ENCODE results near the gene B3GAT1. TPM values are rescaled to one million over a fixed set of nuclear protein-coding genes. Genes with fewer than 3 reads are reported as not detected.

B3GAT1 gene
- total and polyA plus RNA-seq, 4 donors, result 0.03 to 0.49 (median 0.27) TPM

DNA sequence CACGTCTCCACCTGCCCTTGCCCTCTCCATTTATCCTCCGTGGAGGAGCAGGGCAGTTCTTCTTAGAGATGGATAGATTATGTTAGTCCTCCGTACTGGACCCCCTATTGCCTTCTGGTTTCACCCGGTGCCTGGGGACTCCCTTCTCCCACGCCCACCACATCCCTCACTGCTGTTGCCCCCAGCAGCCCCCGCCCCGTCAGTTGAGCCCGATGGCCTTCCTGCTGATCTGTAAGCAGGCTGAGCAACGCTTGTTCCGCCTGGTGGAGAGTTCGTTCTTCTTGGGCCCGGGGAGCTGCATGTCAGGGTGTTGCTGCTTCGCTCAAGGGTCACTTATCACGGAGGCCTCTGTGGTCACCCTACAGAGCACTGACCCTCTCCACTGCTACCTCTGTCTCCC is 34.2 kb downstream of the B3GAT1 start:
- H3K36me3 ChIP-seq (ENCODE audit: control insufficient read depth in 4 of 4, insufficient read depth in 4 of 4, low read length in 4 of 4), result no peaks in the 10 kb centered on the region
- no peak for DNase-seq
- H3K27me3 ChIP-seq (ENCODE audit: control insufficient read depth in 3 of 3, insufficient read depth in 3 of 3, low read length in 2 of 3), result no peaks in the 10 kb centered on the region
- TF ChIP-seq, protein P1, sequence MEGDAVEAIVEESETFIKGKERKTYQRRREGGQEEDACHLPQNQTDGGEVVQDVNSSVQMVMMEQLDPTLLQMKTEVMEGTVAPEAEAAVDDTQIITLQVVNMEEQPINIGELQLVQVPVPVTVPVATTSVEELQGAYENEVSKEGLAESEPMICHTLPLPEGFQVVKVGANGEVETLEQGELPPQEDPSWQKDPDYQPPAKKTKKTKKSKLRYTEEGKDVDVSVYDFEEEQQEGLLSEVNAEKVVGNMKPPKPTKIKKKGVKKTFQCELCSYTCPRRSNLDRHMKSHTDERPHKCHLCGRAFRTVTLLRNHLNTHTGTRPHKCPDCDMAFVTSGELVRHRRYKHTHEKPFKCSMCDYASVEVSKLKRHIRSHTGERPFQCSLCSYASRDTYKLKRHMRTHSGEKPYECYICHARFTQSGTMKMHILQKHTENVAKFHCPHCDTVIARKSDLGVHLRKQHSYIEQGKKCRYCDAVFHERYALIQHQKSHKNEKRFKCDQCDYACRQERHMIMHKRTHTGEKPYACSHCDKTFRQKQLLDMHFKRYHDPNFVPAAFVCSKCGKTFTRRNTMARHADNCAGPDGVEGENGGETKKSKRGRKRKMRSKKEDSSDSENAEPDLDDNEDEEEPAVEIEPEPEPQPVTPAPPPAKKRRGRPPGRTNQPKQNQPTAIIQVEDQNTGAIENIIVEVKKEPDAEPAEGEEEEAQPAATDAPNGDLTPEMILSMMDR (IDR thresholded peaks at IDR 0.05; ENCODE audit: control extremely low read depth, extremely low read depth), result no peak
- no peak overlapping the region for H3K4me3 ChIP-seq
- H3K4me1 ChIP-seq (ENCODE audit: control insufficient read depth in 5 of 5, insufficient read depth in 5 of 5, low read length in 5 of 5), result no peaks in the 10 kb centered on the region
- ATAC-seq (ENCODE audit: insufficient read depth, low FRiP score), result no peak
- H3K9me3 ChIP-seq (ENCODE audit: control insufficient read depth in 4 of 4, insufficient read depth in 3 of 4, low read length in 3 of 4), result peaks cover 0 to 2% (median 0%) of the 10 kb centered on the region in 4 donors
- no peak overlapping the region for H3K27ac ChIP-seq (ENCODE audit: low read depth in 1 of 2, low read length in 1 of 2)
- no peak overlapping the region for H3K9ac ChIP-seq (ENCODE audit: insufficient read depth in 1 of 2, low read length in 2 of 2)
- WGBS, 2 donors, result 82 to 91% methylated on average over 14 of the region's 14 CpGs

DNA sequence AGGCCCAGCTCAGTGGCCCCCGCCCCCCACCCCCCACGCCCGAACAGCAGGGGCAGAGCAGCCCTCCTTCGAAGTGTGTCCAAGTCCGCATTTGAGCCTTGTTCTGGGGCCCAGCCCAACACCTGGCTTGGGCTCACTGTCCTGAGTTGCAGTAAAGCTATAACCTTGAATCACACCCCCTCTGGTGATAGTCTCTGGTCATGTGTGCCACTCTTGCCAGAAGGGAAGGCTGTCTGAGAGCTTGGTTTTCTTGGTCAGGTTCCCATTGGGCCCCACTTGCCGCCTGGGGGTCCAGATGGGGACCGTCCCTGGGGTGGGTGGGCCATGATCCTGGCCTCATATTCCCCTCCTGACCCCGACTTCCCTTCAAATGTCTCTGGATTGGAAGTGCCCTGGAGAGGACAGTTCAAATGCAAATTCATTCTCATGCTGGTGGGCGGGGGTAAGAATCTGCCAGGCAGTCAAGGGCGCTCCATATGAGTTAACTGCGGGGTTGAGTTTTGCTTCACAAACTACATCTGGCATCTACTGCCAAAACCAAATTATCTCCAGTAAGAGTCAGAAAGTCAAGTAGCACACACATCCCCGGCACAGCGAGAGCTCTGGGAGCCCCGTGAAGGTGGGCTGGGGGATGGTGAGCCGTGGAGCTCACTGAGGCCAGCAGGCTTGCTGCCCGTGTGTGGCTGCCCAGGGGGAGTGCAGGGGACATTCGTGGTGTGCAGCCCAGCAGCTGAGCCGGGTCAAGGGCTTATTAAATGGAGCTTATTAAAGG is 35.7 kb downstream of the B3GAT1 start:
- Histone ChIP-seq H3K4me3 (no peak overlapping the region), H3K9me3 (ENCODE audit: control insufficient read depth in 4 of 4, insufficient read depth in 3 of 4, low read length in 3 of 4) (peaks cover 0 to 2% (median 0%) of the 10 kb centered on the region in 4 donors), H3K9ac (ENCODE audit: insufficient read depth in 1 of 2, low read length in 2 of 2) (no peak overlapping the region), H3K36me3 (ENCODE audit: control insufficient read depth in 4 of 4, insufficient read depth in 4 of 4, low read length in 4 of 4) (no peaks in the 10 kb centered on the region), H3K27ac (ENCODE audit: low read depth in 1 of 2, low read length in 1 of 2) (no peak overlapping the region), H3K27me3 (ENCODE audit: control insufficient read depth in 3 of 3, insufficient read depth in 3 of 3, low read length in 2 of 3) (no peaks in the 10 kb centered on the region), H3K4me1 (ENCODE audit: control insufficient read depth in 5 of 5, insufficient read depth in 5 of 5, low read length in 5 of 5) (no peaks in the 10 kb centered on the region)
- DNase-seq, result no peak
- no peak for ATAC-seq (ENCODE audit: insufficient read depth, low FRiP score)
- WGBS, 2 donors, result 77 to 84% methylated on average over 18 of the region's 18 CpGs
- TF ChIP-seq, protein P1 (IDR thresholded peaks at IDR 0.05; ENCODE audit: control extremely low read depth, extremely low read depth), result no peak

DNA sequence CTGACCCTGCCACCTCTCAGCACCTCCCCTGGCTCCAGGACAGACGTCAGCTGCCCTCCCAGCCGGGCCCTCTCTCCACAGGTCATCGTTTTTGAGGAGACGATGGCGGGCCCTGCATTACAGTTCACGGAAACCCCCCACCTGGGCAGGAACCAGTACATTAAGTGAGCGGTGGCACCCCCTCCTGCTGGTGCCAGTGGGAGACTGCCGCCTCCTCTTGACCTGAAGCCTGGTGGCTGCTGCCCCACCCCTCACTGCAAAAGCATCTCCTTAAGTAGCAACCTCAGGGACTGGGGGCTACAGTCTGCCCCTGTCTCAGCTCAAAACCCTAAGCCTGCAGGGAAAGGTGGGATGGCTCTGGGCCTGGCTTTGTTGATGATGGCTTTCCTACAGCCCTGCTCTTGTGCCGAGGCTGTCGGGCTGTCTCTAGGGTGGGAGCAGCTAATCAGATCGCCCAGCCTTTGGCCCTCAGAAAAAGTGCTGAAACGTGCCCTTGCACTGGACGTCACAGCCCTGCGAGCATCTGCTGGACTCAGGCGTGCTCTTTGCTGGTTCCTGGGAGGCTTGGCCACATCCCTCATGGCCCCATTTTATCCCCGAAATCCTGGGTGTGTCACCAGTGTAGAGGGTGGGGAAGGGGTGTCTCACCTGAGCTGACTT is 37.0 kb downstream of the B3GAT1 start:
- H3K9me3 ChIP-seq (ENCODE audit: control insufficient read depth in 4 of 4, insufficient read depth in 3 of 4, low read length in 3 of 4), result peaks cover 0 to 2% (median 0%) of the 10 kb centered on the region in 4 donors
- H3K4me3 ChIP-seq, result no peak overlapping the region
- H3K27ac ChIP-seq (ENCODE audit: low read depth in 1 of 2, low read length in 1 of 2), result no peak overlapping the region
- H3K27me3 ChIP-seq (ENCODE audit: control insufficient read depth in 3 of 3, insufficient read depth in 3 of 3, low read length in 2 of 3), result no peaks in the 10 kb centered on the region
- H3K36me3 ChIP-seq (ENCODE audit: control insufficient read depth in 4 of 4, insufficient read depth in 4 of 4, low read length in 4 of 4), result no peaks in the 10 kb centered on the region
- no peak for ATAC-seq (ENCODE audit: insufficient read depth, low FRiP score)
- WGBS, 2 donors, result 85 to 88% methylated on average over 16 of the region's 16 CpGs
- TF ChIP-seq, protein P1 (IDR thresholded peaks at IDR 0.05; ENCODE audit: control extremely low read depth, extremely low read depth), result no peak
- H3K9ac ChIP-seq (ENCODE audit: insufficient read depth in 1 of 2, low read length in 2 of 2), result no peak overlapping the region
- no peak for DNase-seq
- H3K4me1 ChIP-seq (ENCODE audit: control insufficient read depth in 5 of 5, insufficient read depth in 5 of 5, low read length in 5 of 5), result no peaks in the 10 kb centered on the region
